CD4-positive, alpha-beta T cell treated with Interleukin-12 subunit alpha and Interleukin-12 subunit beta, for 1 hour (primary cell): ENCODE data around the gene SLC25A48.

ENCODE experiments used
- DNase-seq: peaks from one replicate; pipeline ENCODE4 v3.0.0-alpha.2; 2020

Gene SLC25A48

DNA sequence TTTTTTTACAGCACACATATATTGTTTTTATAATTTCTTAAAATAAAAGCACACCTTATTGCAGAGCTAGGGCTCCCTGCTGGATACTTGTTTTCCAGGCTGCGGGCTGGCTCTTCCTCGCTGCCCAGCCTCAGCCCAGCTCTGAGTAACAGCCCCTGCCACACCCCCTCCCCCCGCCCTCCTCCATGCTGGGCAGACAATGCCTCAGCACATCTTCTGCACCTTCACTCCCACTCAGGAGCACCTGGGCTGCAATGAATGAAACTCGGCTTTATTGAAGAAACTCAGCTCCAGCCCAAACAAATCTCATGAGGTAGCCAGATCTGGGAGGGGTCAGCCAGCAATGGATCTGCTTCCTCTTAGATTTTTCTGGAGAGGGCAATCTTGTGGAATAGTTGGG is 51.7 kb downstream of the SLC25A48 start:
- no peak for DNase-seq

GRCh38 chr5:135887447-135887864 is 53.0 kb downstream of the SLC25A48 start:
- peak; percentile 74 for DNase-seq

- DNase-seq, result no peak
These were observed 53.6 kb downstream of the SLC25A48 start for GRCh38 chr5:135887881-135888614.

DNA sequence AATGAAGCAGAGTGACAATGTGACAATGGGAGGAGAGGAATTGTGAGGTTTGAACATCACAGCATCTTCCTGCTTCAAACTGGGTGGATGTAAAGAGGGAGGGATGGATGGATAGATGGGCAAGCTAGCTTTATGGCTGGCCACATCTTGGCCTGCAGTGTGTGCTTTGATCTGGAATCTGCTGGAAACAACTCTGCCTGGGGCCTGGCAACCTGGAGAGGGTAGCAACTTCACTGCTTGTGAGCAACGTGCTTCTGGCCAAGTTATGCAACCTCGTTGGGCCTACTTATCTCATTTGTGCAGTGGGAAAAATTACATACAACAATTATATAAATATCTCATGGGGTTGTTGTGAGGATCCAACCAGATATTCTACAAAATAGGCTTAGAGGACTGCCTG is 55.8 kb downstream of the SLC25A48 start:
- no peak for DNase-seq

DNA sequence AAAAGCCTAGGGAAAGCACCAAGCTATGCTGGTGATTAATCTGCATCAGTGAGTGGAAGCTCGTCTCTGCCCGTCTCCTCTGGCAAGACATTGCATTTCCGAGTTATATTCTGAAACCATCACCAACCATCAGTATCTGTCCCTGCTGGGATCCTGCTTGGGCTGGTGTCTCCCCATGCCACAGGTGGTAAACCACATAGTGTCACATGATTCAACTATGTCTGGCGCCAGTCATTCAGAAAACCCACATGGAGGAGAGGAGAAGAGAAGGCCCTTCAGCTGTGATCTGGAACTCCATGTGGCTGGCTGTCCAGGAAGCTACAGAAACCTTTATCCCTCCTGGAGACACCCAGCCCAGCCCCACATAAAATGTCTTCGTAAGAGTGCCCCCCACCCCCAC is 56.4 kb downstream of the SLC25A48 start:
- no peak for DNase-seq

DNA sequence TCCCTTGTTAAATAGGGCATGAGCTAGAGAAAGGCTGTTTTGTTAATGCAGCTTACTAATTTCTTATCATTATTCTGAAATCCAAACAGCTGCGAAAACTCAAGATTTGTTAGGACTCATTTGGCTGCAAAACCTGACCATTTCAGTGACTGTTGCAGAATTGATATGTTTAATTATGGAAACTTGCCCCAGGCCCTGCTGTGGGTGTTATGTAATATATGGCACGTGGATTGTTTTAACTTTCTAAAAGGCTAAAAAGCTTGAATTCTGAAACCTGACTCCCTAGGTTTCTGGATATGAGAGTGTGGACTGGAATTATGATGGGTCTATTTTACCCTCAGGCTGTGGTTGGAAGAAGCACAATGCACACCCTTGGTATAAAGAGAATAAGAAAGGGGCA is 56.8 kb downstream of the SLC25A48 start:
- no peak for DNase-seq

DNA sequence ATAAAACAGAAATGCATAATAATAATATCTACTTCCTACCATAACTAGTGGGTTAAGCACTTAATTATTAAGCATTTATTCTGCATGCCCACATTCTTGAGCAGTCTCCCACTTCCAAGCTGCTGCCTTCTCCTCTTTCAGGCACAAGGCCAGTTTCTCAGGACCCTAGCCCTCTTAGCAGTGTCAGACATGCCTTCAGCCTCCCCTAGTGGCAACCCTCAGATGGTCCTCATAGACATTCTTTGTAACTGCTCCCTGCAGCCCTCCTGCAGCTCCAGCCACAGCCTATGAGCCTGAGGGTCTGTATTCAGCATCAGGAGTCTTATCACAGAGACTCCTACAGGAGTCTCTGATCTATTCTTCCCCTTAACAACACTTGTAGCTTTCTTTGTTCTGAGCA is 57.3 kb downstream of the SLC25A48 start:
- no peak for DNase-seq

GRCh38 chr5:135894276-135894675 is 59.8 kb downstream of the SLC25A48 start:
- DNase-seq, result no peak

GRCh38 chr5:135894789-135895188 is 60.3 kb downstream of the SLC25A48 start:
- DNase-seq, result no peak

DNA sequence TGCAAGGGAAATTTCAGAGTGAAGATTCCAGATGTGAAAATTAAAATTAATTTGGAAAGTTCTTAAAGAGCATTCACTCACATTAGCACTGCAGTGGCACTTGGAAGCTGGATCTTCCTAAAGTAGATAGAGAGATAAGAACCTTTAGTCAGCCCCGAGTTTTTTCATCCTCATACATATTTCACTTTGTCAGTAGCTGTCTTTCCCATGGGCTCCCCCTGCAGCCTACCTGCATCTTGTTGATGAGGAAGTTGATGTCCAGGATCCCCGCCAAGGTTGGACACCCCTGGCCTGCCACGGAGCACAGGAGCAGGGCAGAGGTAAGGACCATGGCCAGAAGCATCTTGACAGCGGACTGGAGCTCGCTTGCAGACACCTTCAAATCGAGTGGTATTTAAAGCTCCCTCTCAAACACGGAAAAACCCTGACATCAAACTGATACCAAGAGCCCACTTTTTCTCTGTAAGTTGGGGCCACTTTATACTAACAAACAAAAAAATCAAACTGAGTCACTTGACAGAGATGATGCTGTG is 61.1 kb downstream of the SLC25A48 start, which contains the start of gene IL9:
Gene IL9, minus strand, starts transcription at position 368 of the 533 bp plus-strand sequence. Its CDS starts 25 bp downstream, at position 343.
- no peak for DNase-seq

DNA sequence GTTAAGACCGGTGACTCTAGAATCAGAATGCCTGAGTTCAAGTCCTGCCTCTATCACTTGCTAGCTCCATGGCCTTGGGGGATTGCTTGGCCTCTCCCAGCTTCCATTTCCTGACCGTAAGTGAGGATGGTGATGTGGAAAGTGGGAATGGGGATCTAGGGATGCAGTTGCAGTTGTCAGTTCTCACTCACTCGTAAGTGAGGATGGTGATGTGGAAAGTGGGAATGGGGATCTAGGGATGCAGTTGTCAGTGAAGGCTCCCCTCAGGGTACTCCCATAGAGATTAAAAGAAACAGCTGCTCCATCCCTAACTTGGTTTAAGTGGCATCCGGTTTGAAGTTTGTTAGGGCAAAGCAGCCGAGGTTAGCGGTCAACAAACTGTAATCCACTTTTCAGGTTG is 64.2 kb downstream of the SLC25A48 start:
- no peak for DNase-seq

DNA sequence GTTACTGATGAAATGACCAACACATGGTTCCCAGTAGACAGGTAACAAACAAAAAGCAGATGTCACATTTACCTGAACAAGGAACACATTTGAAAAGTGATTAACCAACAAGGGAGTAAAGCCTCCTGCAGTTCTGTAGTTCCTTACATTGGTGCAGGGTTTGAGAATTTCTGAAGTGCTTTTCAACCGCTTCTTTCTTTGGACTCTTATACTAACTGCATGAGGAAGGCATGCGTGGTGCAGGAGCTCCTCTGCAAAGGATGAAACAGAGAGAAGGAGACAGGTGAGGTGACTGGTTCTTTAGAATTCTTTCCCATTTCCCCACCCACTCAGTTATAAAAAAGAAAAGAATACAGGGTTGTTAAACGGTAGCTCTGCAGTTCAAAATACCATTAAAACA is 65.8 kb downstream of the SLC25A48 start:
- DNase-seq, result no peak

GRCh38 chr5:135901633-135902032 is 67.2 kb downstream of the SLC25A48 start:
- DNase-seq, result no peak

DNA sequence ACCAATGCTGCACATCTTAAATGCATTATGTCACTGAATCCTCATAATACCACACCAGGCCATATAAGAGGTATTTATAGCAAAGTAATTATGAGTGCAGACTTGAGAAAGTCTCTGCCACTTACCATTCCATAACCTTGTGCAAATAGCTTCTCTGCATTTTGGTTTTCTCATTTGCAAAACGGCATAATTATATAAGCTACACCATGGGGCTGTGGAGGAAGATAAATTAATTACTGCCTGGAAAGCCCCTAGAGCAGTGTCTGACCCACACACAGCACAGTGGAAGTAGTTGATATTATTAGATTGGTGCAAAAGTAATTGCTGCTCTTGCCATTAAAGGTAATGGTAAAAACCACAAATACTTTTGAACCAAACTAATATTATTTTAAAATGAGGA is 70.7 kb downstream of the SLC25A48 start:
- DNase-seq, result no peak

DNA sequence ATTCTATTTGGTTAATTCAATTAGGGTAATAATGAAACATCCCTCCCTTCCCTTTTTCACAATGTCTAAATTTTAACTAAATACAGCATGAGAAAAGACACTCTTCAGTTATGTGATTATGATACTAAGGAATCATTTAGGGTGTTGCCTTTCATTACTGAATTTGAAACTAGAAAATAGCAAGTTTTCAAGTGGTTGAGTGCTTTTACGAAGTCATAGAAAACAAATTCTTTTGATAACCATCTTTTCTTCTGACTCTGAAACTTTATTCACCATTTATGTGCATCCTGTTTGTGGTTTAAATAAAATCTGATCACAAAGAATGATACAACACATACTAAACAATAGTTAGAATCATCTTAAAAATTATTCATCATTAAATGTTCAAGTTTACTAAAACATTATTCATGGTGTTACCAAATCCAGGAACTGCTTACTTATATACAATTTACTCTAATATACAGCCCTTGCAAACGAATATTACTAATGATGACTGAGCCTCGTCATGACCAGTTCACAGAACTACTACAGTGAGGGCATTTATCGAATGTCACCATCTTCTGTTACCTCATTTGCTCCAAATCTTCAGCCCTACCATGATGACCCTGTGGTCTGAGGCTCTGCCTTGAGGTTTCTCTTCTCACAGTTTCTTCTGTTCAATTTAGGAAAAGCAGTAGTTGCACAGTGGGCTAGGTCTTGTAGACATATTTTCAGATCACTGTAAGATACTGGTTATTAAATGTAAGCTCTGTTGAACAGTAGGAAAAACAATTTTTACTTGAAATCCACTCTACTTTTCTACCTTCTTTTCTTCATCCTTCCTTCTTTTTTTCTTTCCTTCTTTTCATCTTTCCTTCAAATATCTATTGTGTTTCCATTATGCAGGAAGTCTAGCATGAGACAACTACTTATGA is 79.5 kb downstream of the SLC25A48 start:
- no peak for DNase-seq

DNA sequence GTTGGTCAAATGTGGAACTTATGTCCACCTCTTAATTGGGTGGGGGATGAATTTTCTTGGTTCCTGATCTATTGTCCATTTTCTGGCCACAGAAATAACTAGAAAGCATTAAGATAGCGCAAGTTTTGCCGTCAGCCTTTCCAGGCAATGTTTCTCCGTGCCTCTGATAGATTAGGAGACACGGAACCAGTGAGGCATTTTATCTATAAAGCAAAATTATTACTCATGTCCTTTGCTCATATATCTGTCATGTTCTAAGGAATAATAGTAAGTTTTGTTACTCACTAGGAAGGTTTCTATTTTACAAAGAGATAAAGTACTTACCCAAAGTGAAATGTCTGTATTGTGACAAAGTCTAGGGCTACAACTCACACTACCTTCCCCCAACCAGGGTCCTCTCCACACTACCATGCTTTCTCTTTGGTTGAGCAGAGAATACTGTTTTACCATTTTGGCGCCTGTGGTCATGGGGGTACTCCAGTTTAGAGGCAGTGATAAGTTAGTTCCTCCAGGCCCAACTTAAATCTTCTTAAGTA is 81.1 kb downstream of the SLC25A48 start:
- no peak for DNase-seq

DNA sequence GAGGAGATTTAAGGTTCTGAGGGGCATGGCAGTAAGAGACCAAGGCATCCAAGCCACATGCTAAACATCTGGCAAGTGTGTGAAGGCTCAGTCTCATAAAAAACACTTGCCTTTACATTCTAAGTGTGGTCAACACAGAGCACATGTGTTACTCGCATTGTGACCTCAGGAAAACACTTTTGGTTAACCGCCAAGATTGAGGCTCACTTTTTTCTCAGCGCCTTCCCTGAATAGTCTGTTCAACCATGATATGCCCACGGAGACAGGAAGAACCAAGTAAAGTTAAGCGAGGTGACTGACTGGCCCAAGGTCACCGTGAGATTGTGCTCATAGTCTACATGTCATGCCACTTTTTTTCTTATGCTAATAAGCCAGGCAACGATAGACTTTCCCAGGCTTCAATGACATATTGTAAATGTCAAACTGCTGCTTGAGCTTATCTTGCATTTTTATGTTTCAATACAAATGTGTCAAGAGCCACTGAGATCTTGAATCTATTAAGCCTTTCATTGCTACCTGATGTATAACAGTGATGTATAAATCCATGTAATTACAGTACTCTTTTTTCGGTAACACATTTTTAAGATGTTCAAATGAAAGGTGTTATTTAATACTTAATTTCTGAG is 82.3 kb downstream of the SLC25A48 start:
- DNase-seq, result peak; percentile 2

- no peak for DNase-seq
These were observed 85.7 kb downstream of the SLC25A48 start for GRCh38 chr5:135920199-135920598.

DNA sequence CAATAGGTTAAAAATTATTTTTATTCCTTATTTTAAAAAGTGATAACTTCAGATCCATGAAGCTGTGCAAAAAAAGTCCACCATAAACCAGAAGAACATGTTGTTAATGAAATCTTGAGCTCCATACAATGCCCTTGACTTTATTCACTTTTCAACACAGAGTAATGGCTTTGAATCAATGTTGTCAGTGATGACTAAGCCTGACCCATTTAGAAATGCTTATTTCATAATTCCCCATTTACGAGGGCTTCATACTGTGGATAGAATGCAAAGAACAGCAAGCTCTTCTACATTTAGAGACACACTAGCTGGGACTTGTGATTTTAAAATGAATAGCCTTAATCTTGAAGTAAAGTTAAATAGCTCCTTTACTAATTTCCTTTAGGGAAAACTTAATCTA is 86.9 kb downstream of the SLC25A48 start:
- no peak for DNase-seq

GRCh38 chr5:135930029-135930948 is 95.8 kb downstream of the SLC25A48 start:
- no peak for DNase-seq

- DNase-seq, result no peak
These were observed 96.5 kb downstream of the SLC25A48 start for GRCh38 chr5:135930949-135931295.

- no peak for DNase-seq
These were observed 100.5 kb downstream of the SLC25A48 start for GRCh38 chr5:135934939-135935338.
